K562 (cell line): Measurements from ENCODE around the gene CCDC78. TPM values are rescaled to one million over a fixed set of nuclear protein-coding genes. Genes with fewer than 3 reads are reported as not detected.
A peak's percentile ranks its signal among the peaks of the same experiment; 100 is the strongest.

Source experiments
- ATAC-seq: fragments of 200-7000 bp; cut with Tn5 transposase; 3 replicates; pipeline ENCODE4 v1.9.1; 2020; ENCODE audit warnings: moderate library complexity
- BruUV-seq: library from RNA; stranded (reverse); fragments of 400-500 nt; replicated peaks from 2 replicates; lab custom pipeline; 2021; lab: Mats Ljungman, UMichigan
- CTCF ChIA-PET: fragments of 300-600 bp; formaldehyde crosslinking; extraction: SDS; loops from one replicate; lab custom pipeline; 2021; ENCODE audit warnings: low intra/inter-chr PET ratio; lab: Yijun Ruan, JAX
- POLR2A ChIA-PET: fragments of 300-600, 350-650 bp; sonication (Branson Sonifier 250); formaldehyde crosslinking; extraction: SDS; loops from one replicate; lab custom pipeline; 2021; ENCODE audit warnings: antibody characterized with exemption, inconsistent platforms; lab: Yijun Ruan, JAX
- DNase-seq, 4 experiments: peaks; one replicate each; pipeline versions ENCODE4 v3.0.0 to v3.0.0-alpha.2; 2011 to 2018; ENCODE audit warnings: low spot score in 3 of 4, mixed read lengths in 3 of 4; ENCODE audit errors: extremely low read depth in 1 of 4
- FAIRE-seq: peaks from 2 replicates; lab custom pipeline; 2011; peaks lifted over from hg19 to GRCh38; lab: Jason Lieb, UNC
- H2AFZ ChIP-seq: 2 replicates; pipeline ENCODE4 v1.6.0; 2011; ENCODE audit warnings: low read depth, low read length, control low read depth, inconsistent platforms
- H3K27ac ChIP-seq: fragments of 200-600 bp; 3 replicates; pipeline ENCODE4 v1.8.0; 2011; ENCODE audit warnings: low read depth, mild to moderate bottlenecking, control low read depth, inconsistent platforms, low read length, moderate library complexity, mixed read lengths; ENCODE audit errors: extremely low read depth
- H3K27me3 ChIP-seq, 2 experiments: fragments of 300-600 bp in 1 of 2; 2 replicates in 1 of 2; 3 replicates in 1 of 2; pipeline versions ENCODE4 v1.6.0 to v1.8.0; 2011; ENCODE audit warnings: inconsistent platforms in 2 of 2, low read length in 2 of 2, mild to moderate bottlenecking in 1 of 2, mixed read lengths in 1 of 2, moderate library complexity in 1 of 2; ENCODE audit not compliant: control insufficient read depth in 2 of 2, insufficient read depth in 2 of 2
- H3K36me3 ChIP-seq: fragments of 300-600 bp; 3 replicates; pipeline ENCODE4 v1.8.0; 2011; ENCODE audit warnings: mild to moderate bottlenecking, low read length, inconsistent platforms; ENCODE audit not compliant: control insufficient read depth, insufficient read depth
- H3K4me1 ChIP-seq, 2 experiments: fragments of 200-600 bp in 1 of 2; replicated peaks in 1 of 2; 2 replicates in 1 of 2; 3 replicates in 1 of 2; pipeline versions ENCODE4 v1.5.1 to v1.8.0; 2011; ENCODE audit warnings: inconsistent platforms in 2 of 2, low read length in 2 of 2, mild to moderate bottlenecking in 1 of 2, mixed read lengths in 1 of 2, moderate library complexity in 1 of 2; ENCODE audit not compliant: control insufficient read depth in 2 of 2, insufficient read depth in 2 of 2
- H3K4me2 ChIP-seq: 2 replicates; pipeline ENCODE4 v1.6.1; 2011; ENCODE audit warnings: low read length, control low read depth, inconsistent platforms, mixed read lengths; ENCODE audit not compliant: insufficient read depth
- H3K4me3 ChIP-seq: fragments of 200-600 bp; sonication (generic), shearing (Covaris generic); 2 replicates; pipeline ENCODE4 v1.5.1; 2016; ENCODE audit warnings: control low read depth, inconsistent platforms
- H3K79me2 ChIP-seq: fragments of 200-600 bp; 3 replicates; pipeline ENCODE4 v1.8.0; 2011; ENCODE audit warnings: low read length, inconsistent platforms; ENCODE audit not compliant: control insufficient read depth, insufficient read depth
- H3K9ac ChIP-seq, 2 experiments: 2 replicates each; pipeline versions ENCODE4 v1.6.0 to v1.6.1; 2011; ENCODE audit warnings: low read depth in 2 of 2, low read length in 2 of 2, control low read depth in 1 of 2, inconsistent platforms in 1 of 2, mild to moderate bottlenecking in 1 of 2, mixed read lengths in 1 of 2; ENCODE audit not compliant: insufficient read depth in 1 of 2
- H3K9me1 ChIP-seq: one replicate; pipeline ENCODE4 v1.6.0; 2011; ENCODE audit warnings: inconsistent platforms, mild to moderate bottlenecking, low read length, moderate library complexity; ENCODE audit not compliant: control insufficient read depth, insufficient read depth
- H3K9me3 ChIP-seq: replicated peaks from 2 replicates; pipeline ENCODE4 v1.5.1; 2011; ENCODE audit warnings: low read depth, low read length, inconsistent platforms; ENCODE audit not compliant: control insufficient read depth, insufficient read depth
- H4K20me1 ChIP-seq: replicated peaks from 2 replicates; pipeline ENCODE4 v1.6.1; 2011; ENCODE audit warnings: low read length, inconsistent platforms, mixed read lengths; ENCODE audit not compliant: control insufficient read depth, insufficient read depth
- CREM ChIP-seq: IDR thresholded peaks from 2 replicates; pipeline ENCODE4 v1.6.1; 2014; ENCODE audit warnings: antibody characterized with exemption, low read depth
- ELK1 ChIP-seq: sonication (generic); formaldehyde crosslinking; IDR thresholded peaks from 2 replicates; pipeline ENCODE4 v1.8.1; 2022; ENCODE audit warnings: missing genetic modification reagents
- FOXA3 ChIP-seq, 2 experiments: fragments of 450-650 bp in 1 of 2; sonication (generic) in 1 of 2; formaldehyde crosslinking; IDR thresholded peaks in 1 of 2; conservative IDR thresholded peaks in 1 of 2; 2 replicates each; pipeline versions ENCODE4 v1.4.0 to v1.8.0; 2020 to 2022; ENCODE audit warnings: mild to moderate bottlenecking in 2 of 2, missing genetic modification reagents in 1 of 2
- FOXP1 ChIP-seq: sonication (generic); formaldehyde crosslinking; IDR thresholded peaks from 2 replicates; pipeline ENCODE4 v1.8.0; 2022; ENCODE audit warnings: mild to moderate bottlenecking, missing genetic modification reagents
- HOMEZ ChIP-seq: fragments of 250-450 bp; sonication (Bioruptor Pico); IDR thresholded peaks from 2 replicates; pipeline ENCODE4 v1.4.0; 2020; ENCODE audit warnings: mild to moderate bottlenecking, moderate library complexity
- NKRF ChIP-seq: fragments of 450-650 bp; IDR thresholded peaks from 2 replicates; pipeline ENCODE4 v1.6.1; 2016; ENCODE audit warnings: borderline replicate concordance
- NRF1 ChIP-seq, 2 experiments: fragments of 450-650 bp; IDR thresholded peaks in 1 of 2; conservative IDR thresholded peaks in 1 of 2; 2 replicates each; pipeline ENCODE4 v1.6.1; 2014; ENCODE audit warnings: mild to moderate bottlenecking in 2 of 2
- POLR2A ChIP-seq: fragments of 450-650 bp; conservative IDR thresholded peaks from 2 replicates; pipeline ENCODE4 v1.6.1; 2016
- SMARCA4 ChIP-seq: fragments of 450-650 bp; IDR thresholded peaks from 2 replicates; pipeline ENCODE4 v1.6.1; 2016
- USF1 ChIP-seq: sonication (generic); formaldehyde crosslinking; IDR thresholded peaks from 2 replicates; pipeline ENCODE4 v1.9.0; 2022; ENCODE audit warnings: mild to moderate bottlenecking, missing genetic modification reagents
- YBX1 ChIP-seq: fragments of 450-650 bp; IDR thresholded peaks from 2 replicates; pipeline ENCODE4 v1.7.1; 2016; ENCODE audit warnings: mild to moderate bottlenecking
- ZNF212 ChIP-seq: fragments of 450-650 bp; formaldehyde crosslinking; IDR thresholded peaks from 2 replicates; pipeline ENCODE4 v1.4.0; 2020; ENCODE audit warnings: mild to moderate bottlenecking
- ZNF707 ChIP-seq: fragments of 250-450 bp; sonication (Bioruptor Pico); conservative IDR thresholded peaks from 2 replicates; pipeline ENCODE4 v1.8.0; 2022; ENCODE audit warnings: inconsistent platforms, mild to moderate bottlenecking, moderate library complexity
- WGBS: fragments of 100-300 bp; shearing (Covaris generic); methylation state at CpG from one replicate; pipeline ENCODE4 v1.1.6; 2016; ENCODE audit warnings: low coverage, mixed read lengths; ENCODE audit not compliant: insufficient coverage; ENCODE audit errors: missing lambda C conversion rate; 5-methylcytosine and 5-hydroxymethylcytosine counted together
- in situ Hi-C: fragments of 300-500 bp; cut with MboI; formaldehyde crosslinking; loops from 4 replicates; pipeline ENCODE4 v1.15.0; 2018; ENCODE audit warnings: inconsistent platforms, mixed read lengths
- intact Hi-C: fragments of 100-400 bp; cut with micrococcal nuclease; formaldehyde crosslinking; loops from 2 replicates; pipeline ENCODE4 v1.14.2; 2022
- polyA plus RNA-seq, 8 experiments: library from polyadenylated mRNA; depleted of rRNA in 4 of 8; stranded (reverse) in 5 of 8; unstranded in 3 of 8; fragments of >200 nt; fragmentation: Nextera tagmentation in 2 of 8; fragmentation: Illumina TruSeq in 1 of 8; extraction: Ambion mirVana in 2 of 8; extraction: Trizol in 1 of 8; gene quantifications; 2 replicates each; pipeline versions ENCODE4 v1.2.1 to v1.2.3, GENCODE V29; 2011 to 2014; ENCODE audit warnings: inconsistent platforms in 1 of 8, missing spikeins in 1 of 8
- total RNA-seq, 7 experiments: library from RNA; depleted of rRNA in 6 of 7; stranded (reverse); fragments of >200 nt in 6 of 7; fragmentation: Illumina TruSeq in 2 of 7; extraction: Trizol in 2 of 7; gene quantifications; 2 replicates each; pipeline versions ENCODE4 v1.2.1 to v1.2.3, GENCODE V29; 2011 to 2021; ENCODE audit warnings: low replicate concordance in 1 of 7

Gene CCDC78
- total and polyA plus RNA-seq, 9 of the 15 experiments (the other 6 are each of a cell fraction or from before 2014, with no cell fraction given): 0.24 to 17.7 (median 2.9) TPM

GRCh38 chr16:684071-684794, 42.0 kb downstream of the CCDC78 start, which contains the start of gene JMJD8 (continued):
- no peak for TF ChIP-seq NKRF

GRCh38 chr16:683396-684070, 42.7 kb downstream of the CCDC78 start:
- FAIRE-seq (no peak), ATAC-seq (peak; percentile 6), DNase-seq (peak in 3 of 4 experiments; percentile 23 to 70 (median 32))
- Histone ChIP-seq H3K9ac (peak overlapping the region; percentile 71 to 98), H3K4me1 (peaks cover 32 to 96% of the 10 kb centered on the region in 2 experiments), H3K9me1 (peaks cover 11% of the 10 kb centered on the region), H4K20me1 (peaks cover 21% of the 10 kb centered on the region), H3K4me3 (peak overlapping the region; percentile 98), H3K4me2 (peak overlapping the region; percentile 75), H3K79me2 (peaks cover 41% of the 10 kb centered on the region), H2AFZ (peak overlapping the region; percentile 24; the same call in 1 of the 2 replicates), H3K27ac (peak overlapping the region; percentile 88), H3K27me3 (no peaks in the 10 kb centered on the region), H3K36me3 (peaks cover 61% of the 10 kb centered on the region), H3K9me3 (no peaks in the 10 kb centered on the region)
- POLR2A ChIA-PET: interaction anchor here (0.6 to 0.8 kb wide), 5 partner anchors 8 to 441 kb away, joined by 3 to 6 read pairs (median 3); partner anchors contain the start of gene RHBDL1
- in situ Hi-C loops: no loop called here
- no TSS peak for BruUV-seq
- intact Hi-C loops: loop anchor here (5.0 kb wide), 1 partner anchor 286 kb away; the partner anchor contains the start of gene NME4
- WGBS: 3% methylated on average over 49 of the region's 57 CpGs
- CTCF ChIA-PET: no interaction called here
- TF ChIP-seq ELK1 (CRISPR knock-in tag) (no peak), USF1 (CRISPR knock-in tag) (peak; percentile 43; the same call in 1 of the 2 replicates), ZNF707 (no peak), CREM (0 out of 2 replicates have a peak, but pooled peaks have one; percentile 13), FOXA3 (CRISPR knock-in tag; conservative IDR thresholded peaks at IDR 0.05 in 1 of 2, IDR thresholded peaks at IDR 0.05 in 1 of 2) (0 out of 4 replicates have a peak, but pooled peaks of 1 of the 2 experiments have one; percentile 14), SMARCA4 (no peak), POLR2A (peak; percentile 67), HOMEZ (CRISPR knock-in tag) (no peak; the same call in 1 of the 2 replicates), YBX1 (no peak), NRF1 (conservative IDR thresholded peaks at IDR 0.05 in 1 of 2, IDR thresholded peaks at IDR 0.05 in 1 of 2) (peak; percentile 60 to 71), ZNF212 (0 out of 2 replicates have a peak, but pooled peaks have one; percentile 8), FOXP1 (CRISPR knock-in tag) (peak; percentile 68; the same call in 1 of the 2 replicates)
